Omental fat pad (tissue), 4 donors: ENCODE measurements around the gene EIF3L. TPM values are rescaled to one million over a fixed set of nuclear protein-coding genes. Genes with fewer than 3 reads are reported as not detected.

Experiments used
- ATAC-seq: fragments of 150-250 bp; one replicate; pipeline ENCODE4 v1.9.1; 2016; ENCODE audit warnings: mild to moderate bottlenecking, moderate library complexity; ENCODE audit not compliant: low FRiP score
- DNase-seq: peaks from one replicate; pipeline ENCODE4 v3.0.0-alpha.2; 2019; ENCODE audit warnings: low spot score
- CTCF ChIP-seq, 3 donors: fragments of 450-650 bp; IDR thresholded peaks; one replicate each; pipeline ENCODE4 v1.5.1; 2016 to 2017; ENCODE audit warnings: antibody characterized with exemption in 3 of 3, mild to moderate bottlenecking in 3 of 3, moderate library complexity in 2 of 3
- total RNA-seq, 4 donors: library from RNA; depleted of rRNA; stranded (reverse); fragments of >200 nt; gene quantifications; one replicate each; pipeline ENCODE4 v1.1.0, GENCODE V29; 2016

EIF3L gene
- total RNA-seq, 4 donors from 2014 or later: 303 to 410 (median 328) TPM

- no peak for TF ChIP-seq CTCF (IDR thresholded peaks at IDR 0.05)
- no peak for ATAC-seq
- DNase-seq: no peak
Measured at GRCh38 chr22:37929390-37929789, 80.2 kb downstream of the EIF3L start.

GRCh38 chr22:37930270-37930951 lies 81.2 kb downstream of the EIF3L start:
- no peak for TF ChIP-seq CTCF (IDR thresholded peaks at IDR 0.05)
- no peak for DNase-seq
- no peak for ATAC-seq

DNA sequence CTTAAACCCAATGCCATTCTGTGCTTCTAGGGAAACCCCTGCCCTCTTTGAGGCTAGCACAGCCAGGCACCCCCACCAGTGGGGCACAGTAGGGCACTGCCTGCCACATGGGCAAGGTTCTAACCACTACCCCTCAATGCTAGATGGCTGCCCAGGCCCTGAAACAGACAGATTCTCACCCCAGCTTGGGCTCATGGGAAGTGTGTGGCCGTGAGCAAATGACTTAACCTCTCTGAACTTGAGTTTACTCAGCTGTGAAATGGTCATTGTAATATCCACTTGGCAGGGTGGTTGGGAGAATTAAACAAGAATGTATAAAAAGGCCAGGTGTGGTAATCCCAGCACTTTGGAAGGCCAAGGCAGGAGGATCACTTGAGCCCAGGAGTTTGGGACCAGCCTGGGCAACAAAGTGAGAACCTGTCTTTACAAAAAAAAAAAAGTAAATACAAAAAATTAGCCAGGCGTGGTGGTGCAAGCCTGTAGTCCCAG lies 81.8 kb downstream of the EIF3L start:
- DNase-seq (no peak), ATAC-seq (no peak)
- no peak for TF ChIP-seq CTCF (IDR thresholded peaks at IDR 0.05)

DNA sequence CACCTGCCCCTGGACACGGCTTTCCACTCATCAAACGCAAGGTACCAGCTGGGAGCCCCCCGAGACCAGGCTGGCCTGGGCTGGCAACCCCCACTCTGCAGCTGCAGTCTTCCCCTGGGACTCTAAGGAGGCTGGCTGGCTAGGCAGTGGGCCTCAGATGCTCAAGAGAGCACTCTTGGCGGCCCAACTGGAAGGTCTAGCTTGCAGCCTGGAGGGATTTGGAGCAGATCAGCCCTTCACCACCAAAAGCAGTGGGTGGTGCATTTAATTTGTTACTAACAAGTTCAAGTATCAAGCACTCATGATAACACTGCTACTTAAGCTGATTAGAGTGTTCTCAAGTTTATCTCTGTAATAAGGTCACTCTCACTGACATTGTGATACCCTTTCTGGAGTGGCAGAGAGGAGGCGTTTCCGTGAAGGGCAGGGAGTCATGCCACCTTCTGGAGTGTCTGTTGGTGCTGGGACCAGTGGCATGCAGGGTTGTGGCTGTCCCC lies 82.7 kb downstream of the EIF3L start:
- no peak for DNase-seq
- TF ChIP-seq CTCF (IDR thresholded peaks at IDR 0.05): no peak
- ATAC-seq: no peak

GRCh38 chr22:37932401-37932800 lies 83.2 kb downstream of the EIF3L start:
- TF ChIP-seq CTCF (IDR thresholded peaks at IDR 0.05): no peak
- no peak for DNase-seq
- no peak for ATAC-seq

- no peak for TF ChIP-seq CTCF (IDR thresholded peaks at IDR 0.05)
- DNase-seq (no peak), ATAC-seq (no peak)
Measured at GRCh38 chr22:37932821-37933578, 83.8 kb downstream of the EIF3L start.
